ENCODE measurements around the gene P2RX6. TPM values are rescaled to one million over a fixed set of nuclear protein-coding genes. Genes with fewer than 3 reads are reported as not detected.

Gene P2RX6
- total and polyA plus RNA-seq, 9 of the 15 experiments (the other 6 are each of a cell fraction or from before 2014, with no cell fraction given): 0.01 to 3.9 (median 1.5) TPM; not detected in 1

DNA sequence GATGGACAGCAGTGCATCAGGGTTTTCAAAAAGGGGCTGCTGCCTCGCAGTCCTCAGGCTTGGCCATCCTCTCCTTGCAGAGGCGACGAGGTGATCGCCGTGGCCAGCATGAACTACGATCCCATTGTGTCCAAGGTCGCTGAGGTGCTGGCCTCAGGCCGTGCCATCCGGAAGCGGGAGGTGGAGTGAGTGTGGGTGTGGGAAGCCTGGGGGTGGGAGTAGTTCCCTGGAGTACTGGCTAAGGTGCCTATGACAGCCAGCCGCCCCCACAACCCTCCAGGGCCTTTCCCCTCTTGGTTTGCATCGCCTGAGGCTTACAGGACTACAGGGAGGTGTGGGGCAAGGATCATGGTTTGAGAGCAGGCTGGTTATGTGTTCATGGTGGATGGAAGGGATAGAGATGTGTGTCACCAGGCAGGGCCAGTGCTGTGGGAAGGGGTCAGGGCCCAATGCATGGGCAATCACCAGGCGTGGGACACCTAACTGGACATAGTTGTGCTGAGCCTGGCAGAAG is 35.0 kb upstream of the P2RX6 start (continued):
- TF ChIP-seq ZNF282 (CRISPR knock-in tag; IDR thresholded peaks at IDR 0.05) (no peak), PYGO2 (tag; IDR thresholded peaks at IDR 0.05) (no peak), HSF4 (CRISPR knock-in tag; IDR thresholded peaks at IDR 0.05; ENCODE audit: borderline replicate concordance) (no peak), NBN (IDR thresholded peaks at IDR 0.05; ENCODE audit: low read depth) (no peak), SRF (CRISPR knock-in tag; IDR thresholded peaks at IDR 0.05) (0 out of 4 replicates have a peak, but pooled peaks of 1 of the 2 experiments have one; percentile 7), FOXP4 (CRISPR knock-in tag; IDR thresholded peaks at IDR 0.05; ENCODE audit: borderline replicate concordance) (no peak), RBM25 (IDR thresholded peaks at IDR 0.05; ENCODE audit: low read depth, low read length, severe bottlenecking) (no peak), CBFB (CRISPR knock-in tag; IDR thresholded peaks at IDR 0.05) (no peak), FUS (optimal IDR thresholded peaks at IDR 0.05; ENCODE audit: low read depth, low read length) (no peak), KHSRP (IDR thresholded peaks at IDR 0.05) (no peak), PRDM10 (IDR thresholded peaks at IDR 0.05; ENCODE audit: partially characterized antibody) (no peak)
- TF ChIP-seq, protein P1, sequence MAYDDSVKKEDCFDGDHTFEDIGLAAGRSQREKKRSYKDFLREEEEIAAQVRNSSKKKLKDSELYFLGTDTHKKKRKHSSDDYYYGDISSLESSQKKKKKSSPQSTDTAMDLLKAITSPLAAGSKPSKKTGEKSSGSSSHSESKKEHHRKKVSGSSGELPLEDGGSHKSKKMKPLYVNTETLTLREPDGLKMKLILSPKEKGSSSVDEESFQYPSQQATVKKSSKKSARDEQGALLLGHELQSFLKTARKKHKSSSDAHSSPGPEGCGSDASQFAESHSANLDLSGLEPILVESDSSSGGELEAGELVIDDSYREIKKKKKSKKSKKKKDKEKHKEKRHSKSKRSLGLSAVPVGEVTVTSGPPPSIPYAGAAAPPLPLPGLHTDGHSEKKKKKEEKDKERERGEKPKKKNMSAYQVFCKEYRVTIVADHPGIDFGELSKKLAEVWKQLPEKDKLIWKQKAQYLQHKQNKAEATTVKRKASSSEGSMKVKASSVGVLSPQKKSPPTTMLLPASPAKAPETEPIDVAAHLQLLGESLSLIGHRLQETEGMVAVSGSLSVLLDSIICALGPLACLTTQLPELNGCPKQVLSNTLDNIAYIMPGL (CRISPR knock-in tag; IDR thresholded peaks at IDR 0.05): 0 out of 2 replicates have a peak, but pooled peaks have one; percentile 22

Data from K562 (cell line).